GOT3 (cell line): Measurements from ENCODE around the gene NFE2.

Experiments used
- DNase-seq: peaks from one replicate; lab custom pipeline; 2025; ENCODE audit warnings: mixed read lengths; lab: John Stamatoyannopoulos, UW

NFE2 gene

GRCh38 chr12:54249489-54249888 is 51.3 kb downstream of the NFE2 start:
- DNase-seq, result no peak

GRCh38 chr12:54246011-54246641 is 54.7 kb downstream of the NFE2 start:
- DNase-seq, result no peak
